Heart right ventricle (tissue), 12 donors: ENCODE data around the gene PSG6. TPM values are rescaled to one million over a fixed set of nuclear protein-coding genes. Genes with fewer than 3 reads are reported as not detected.

Experiments used
- polyA plus RNA-seq, 2 donors: library from polyadenylated mRNA; stranded (reverse); fragments of 200-250 nt; gene quantifications; one replicate each; pipeline ENCODE4 v1.2.3, GENCODE V29; 2013
- total RNA-seq, 10 donors: library from RNA; stranded (reverse); fragmentation: NEBNext Ultra II Directional in 3 of 10; extraction: Animal tissue kit (Norgen Biotek cat#: 25700) in 3 of 10; gene quantifications; one replicate each; pipeline versions ENCODE4 v1.2.1 to v1.2.4, GENCODE V29; 2021 to 2023
- donor health status: ischemic (EF 13 %, LVEDD 7.1; RV severe dilation, severe dysfunction).
- donor health status: healthy with polysubstance abuse.
- donor health status: DM: no; HTN: yes; CAD: no.
- donor health status: DM: no; HTN: no; CAD: no.
- donor health status: ischemic (EF 25% LVEDD 6.9; RV normal size, moderate dysfunction).
- donor health status: ischemic (EF 25% LVEDD 5.7; RV mildly dilated, moderate dysfunction).
- donor health status: healthy.
- donor health status: nonischemic (EF 11% LVEDD 7.7; RV severe dilation, severe dysfunction).
- donor health status: DM: yes; HTN: yes; CAD: no.
- donor health status: PGD.
- donor health status: ischemic (EF 29% LVEDD 5.4; RV normal size, mild dysfunction).
- donor health status: nonischemic (EF 23%, LVEDD 6.1; RV moderate dilation, normal function).

PSG6 gene
- total and polyA plus RNA-seq, 12 donors: not detected

Other genes with a start within 250 kb of the PSG6 start
- not detected for gene PSG3, start 177.4 kb downstream of the PSG6 start, total RNA-seq
- gene PSG3, start 177.4 kb downstream of the PSG6 start, polyA plus RNA-seq: not detected
- not detected for gene PSG8, start 152.2 kb downstream of the PSG6 start, total RNA-seq
- not detected for gene PSG8, start 152.2 kb downstream of the PSG6 start, polyA plus RNA-seq
- not detected for gene PSG1, start 38.2 kb downstream of the PSG6 start, total RNA-seq
- not detected for gene PSG1, start 38.2 kb downstream of the PSG6 start, polyA plus RNA-seq
- not detected for gene PSG7, start 19.3 kb upstream of the PSG6 start, total RNA-seq
- not detected for gene PSG7, start 19.3 kb upstream of the PSG6 start, polyA plus RNA-seq
- not detected for gene PSG11, start 108.6 kb upstream of the PSG6 start, total RNA-seq
- gene PSG11, start 108.6 kb upstream of the PSG6 start, polyA plus RNA-seq: not detected
- gene PSG2, start 164.8 kb upstream of the PSG6 start, total RNA-seq: not detected
- gene PSG2, start 164.8 kb upstream of the PSG6 start, polyA plus RNA-seq: not detected